Measurements from ENCODE around the gene ZFAND2A. TPM values are rescaled to one million over a fixed set of nuclear protein-coding genes. Genes with fewer than 3 reads are reported as not detected.

Gene ZFAND2A
- total RNA-seq, 1 experiment from 2014 or later: 19.1 TPM

- no peaks in the 10 kb centered on the region for H3K9me3 ChIP-seq (ENCODE audit: control insufficient read depth in 1 of 2, insufficient read depth in 1 of 2, low read depth in 1 of 2, low read length in 2 of 2)
- H3K4me1 ChIP-seq (ENCODE audit: control insufficient read depth in 1 of 2, insufficient read depth in 2 of 2, low read length in 2 of 2): no peaks in the 10 kb centered on the region
- H3K4me3 ChIP-seq (replicated peaks in 1 of 2; ENCODE audit: low read depth in 1 of 2, low read length in 2 of 2): no peak overlapping the region
- H3K27me3 ChIP-seq (ENCODE audit: insufficient read depth, low read length): no peaks in the 10 kb centered on the region
- H3K36me3 ChIP-seq (ENCODE audit: control insufficient read depth in 1 of 2, insufficient read depth in 2 of 2, low read length in 2 of 2): 0 out of 4 replicates have a peak, but pooled peaks cover 0 to 4% of the 10 kb centered on the region in 2 experiments
- TF ChIP-seq CEBPB (IDR thresholded peaks at IDR 0.05; ENCODE audit: low read depth) (no peak), SP1 (IDR thresholded peaks at IDR 0.05; ENCODE audit: low read depth) (no peak), YY1 (IDR thresholded peaks at IDR 0.05; ENCODE audit: extremely low read depth, insufficient replicate concordance, low read depth, low read length) (no peak), CBX3 (IDR thresholded peaks at IDR 0.05; ENCODE audit: low read depth) (no peak), CTCF (IDR thresholded peaks at IDR 0.05 in 2 of 3, conservative IDR thresholded peaks at IDR 0.05 in 1 of 3; ENCODE audit: borderline replicate concordance in 1 of 3, insufficient read depth in 1 of 3, low read depth in 2 of 3, low read length in 2 of 3) (no peak), TCF7L2 (IDR thresholded peaks at IDR 0.05; ENCODE audit: borderline replicate concordance, extremely low read depth, insufficient read depth, insufficient read length) (no peak), ZFX (IDR thresholded peaks at IDR 0.05) (no peak), ELF1 (IDR thresholded peaks at IDR 0.05; ENCODE audit: borderline replicate concordance, low read depth) (no peak), EZH2 (IDR thresholded peaks at IDR 0.05) (no peak), ATF3 (IDR thresholded peaks at IDR 0.05) (no peak), MAX (IDR thresholded peaks at IDR 0.05) (no peak), ZNF274 (IDR thresholded peaks at IDR 0.05; ENCODE audit: low read depth, low read length) (no peak), JUND (IDR thresholded peaks at IDR 0.05) (no peak), REST (IDR thresholded peaks at IDR 0.05; ENCODE audit: low read depth) (no peak), FOSL1 (IDR thresholded peaks at IDR 0.05; ENCODE audit: low read depth) (no peak), POLR2AphosphoS5 (IDR thresholded peaks at IDR 0.05; ENCODE audit: low read depth, low read length) (no peak), POLR2A (IDR thresholded peaks at IDR 0.05; ENCODE audit: borderline replicate concordance, extremely low read depth, insufficient read depth, insufficient read length) (no peak)
- ChIA-PET RAD21 (ENCODE audit: low non-redundant PET in 1 of 2, low total read pairs in 2 of 2, uncharacterized antibody in 2 of 2, unreplicated experiment in 2 of 2) (no interaction called here), CTCF (no interaction called here), POLR2A (no interaction called here)
- no peak overlapping the region for H3K4me2 ChIP-seq (ENCODE audit: low read length)
- H3K27ac ChIP-seq (ENCODE audit: low read depth, low read length): no peak overlapping the region
- no TSS peak for BruUV-seq (replicated peaks)
- H3K9me2 ChIP-seq (ENCODE audit: insufficient read depth): no peaks in the 10 kb centered on the region
- H4K20me1 ChIP-seq (ENCODE audit: insufficient read depth): no peaks in the 10 kb centered on the region
- no peak overlapping the region for H2AFZ ChIP-seq (ENCODE audit: low read depth, low read length, poor library complexity, severe bottlenecking)
- H3K79me2 ChIP-seq (ENCODE audit: insufficient read depth, low read length): peaks cover 41% of the 10 kb centered on the region; the same call in 1 of the 2 replicates
- ATAC-seq (no peak), DNase-seq (ENCODE audit: low read depth, low spot score) (no peak)
- no peak overlapping the region for H3K9ac ChIP-seq (ENCODE audit: low read length)
- intact Hi-C loops (cut with micrococcal nuclease): no loop called here
Observed at GRCh38 chr7:1108264-1108920, 51.6 kb downstream of the ZFAND2A start.

Data from HCT116 (cell line).